Neural progenitor cell (in vitro differentiated cells): ENCODE results near the gene TRMT61A.

Experiments
- EZH2 ChIP-seq: fragments of 200-600 bp; sonication (generic); IDR thresholded peaks from 2 replicates; pipeline ENCODE4 v1.6.1; 2017; ENCODE audit warnings: antibody characterized with exemption, mild to moderate bottlenecking, moderate library complexity
- TF ChIP-seq, protein P1 (sequence below): fragments of 200-600 bp; sonication (generic); IDR thresholded peaks from 2 replicates; pipeline ENCODE4 v1.5.1; 2017; ENCODE audit warnings: antibody characterized with exemption, mild to moderate bottlenecking

DNA sequence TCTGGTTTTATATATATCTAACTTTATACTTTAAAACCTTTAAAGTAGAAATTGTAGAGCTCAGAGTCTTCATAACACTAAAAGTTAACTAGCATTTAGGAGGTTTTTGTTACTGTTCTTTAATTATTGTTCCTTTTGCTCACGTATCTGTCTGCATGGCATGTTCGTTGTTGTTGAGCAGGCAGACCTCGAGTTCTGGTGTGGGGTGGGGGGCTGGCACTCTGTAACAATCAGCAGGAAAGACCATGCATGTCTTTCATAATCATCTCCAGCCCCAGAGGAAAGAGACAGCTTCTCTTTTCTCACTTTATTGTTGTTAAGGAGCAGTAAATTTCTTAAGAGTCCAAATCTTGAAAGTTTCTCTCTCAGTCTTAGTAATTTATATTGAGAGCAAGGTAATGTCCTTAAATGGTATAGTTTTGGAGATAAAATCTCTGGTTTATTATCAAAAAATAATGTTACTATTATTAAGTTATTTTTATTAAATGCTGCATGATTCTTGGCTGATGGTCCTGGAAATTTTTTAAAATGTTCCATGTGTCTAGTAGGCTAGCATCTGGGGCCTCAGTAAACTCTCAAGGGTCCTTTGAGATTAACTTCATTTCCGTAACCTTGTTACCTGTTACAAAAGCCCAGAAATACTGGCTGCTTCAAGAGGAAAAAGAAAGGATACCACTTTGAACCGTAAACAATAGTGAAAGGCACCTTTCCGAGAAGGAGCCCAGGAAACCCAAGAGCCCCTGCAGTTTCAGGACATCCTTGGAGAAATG lies 36.7 kb upstream of the TRMT61A start:
- TF ChIP-seq, protein P1, sequence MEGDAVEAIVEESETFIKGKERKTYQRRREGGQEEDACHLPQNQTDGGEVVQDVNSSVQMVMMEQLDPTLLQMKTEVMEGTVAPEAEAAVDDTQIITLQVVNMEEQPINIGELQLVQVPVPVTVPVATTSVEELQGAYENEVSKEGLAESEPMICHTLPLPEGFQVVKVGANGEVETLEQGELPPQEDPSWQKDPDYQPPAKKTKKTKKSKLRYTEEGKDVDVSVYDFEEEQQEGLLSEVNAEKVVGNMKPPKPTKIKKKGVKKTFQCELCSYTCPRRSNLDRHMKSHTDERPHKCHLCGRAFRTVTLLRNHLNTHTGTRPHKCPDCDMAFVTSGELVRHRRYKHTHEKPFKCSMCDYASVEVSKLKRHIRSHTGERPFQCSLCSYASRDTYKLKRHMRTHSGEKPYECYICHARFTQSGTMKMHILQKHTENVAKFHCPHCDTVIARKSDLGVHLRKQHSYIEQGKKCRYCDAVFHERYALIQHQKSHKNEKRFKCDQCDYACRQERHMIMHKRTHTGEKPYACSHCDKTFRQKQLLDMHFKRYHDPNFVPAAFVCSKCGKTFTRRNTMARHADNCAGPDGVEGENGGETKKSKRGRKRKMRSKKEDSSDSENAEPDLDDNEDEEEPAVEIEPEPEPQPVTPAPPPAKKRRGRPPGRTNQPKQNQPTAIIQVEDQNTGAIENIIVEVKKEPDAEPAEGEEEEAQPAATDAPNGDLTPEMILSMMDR = no peak
- no peak for TF ChIP-seq EZH2
